CD4-positive, alpha-beta T cell (primary cell): ENCODE data around the gene MACROD2. TPM values are rescaled to one million over a fixed set of nuclear protein-coding genes. Genes with fewer than 3 reads are reported as not detected.

Experiments
- ATAC-seq: fragments of 200-7000 bp; cut with Tn5 transposase; one replicate; pipeline ENCODE4 v1.10.0; 2022; ENCODE audit warnings: mild to moderate bottlenecking; ENCODE audit not compliant: poor library complexity
- CTCF ChIA-PET: fragments of 350-600 bp; sonication (Branson Sonifier 250); formaldehyde crosslinking; loops from one replicate; lab custom pipeline; 2021; ENCODE audit warnings: antibody characterized with exemption, inconsistent platforms; lab: Charles Lee
- POLR2A ChIA-PET: fragments of 350-600 bp; sonication (Branson Sonifier 250); formaldehyde crosslinking; loops from one replicate; lab custom pipeline; 2021; ENCODE audit warnings: antibody characterized with exemption, inconsistent platforms; lab: Charles Lee
- DNase-seq, 14 experiments: peaks; one replicate each; pipeline ENCODE4 v3.0.0-alpha.2; 2013 to 2020; ENCODE audit warnings: mixed read lengths in 2 of 14
- H3K27ac ChIP-seq, 2 donors: one replicate each; pipeline versions ENCODE4 v1.5.1 to v1.7.0; 2013; ENCODE audit warnings: low read length in 2 of 2, low read depth in 1 of 2, mild to moderate bottlenecking in 1 of 2
- H3K27me3 ChIP-seq, 2 experiments: 1 replicate in 1 of 2; 2 replicates in 1 of 2; pipeline versions ENCODE4 v1.6.1 to v1.7.0; 2013; ENCODE audit warnings: low read length in 2 of 2, control low read depth in 1 of 2, mild to moderate bottlenecking in 1 of 2, moderate library complexity in 1 of 2; ENCODE audit not compliant: insufficient read depth in 2 of 2, control insufficient read depth in 1 of 2
- H3K36me3 ChIP-seq: one replicate; pipeline ENCODE4 v1.6.1; 2013; ENCODE audit warnings: low read length, control low read depth; ENCODE audit not compliant: insufficient read depth
- H3K4me1 ChIP-seq: one replicate; pipeline ENCODE4 v1.6.1; 2013; ENCODE audit warnings: low read length, control low read depth; ENCODE audit not compliant: insufficient read depth
- H3K4me3 ChIP-seq: one replicate; pipeline ENCODE4 v1.5.1; 2013; ENCODE audit warnings: mild to moderate bottlenecking, low read length, moderate library complexity
- H3K9me3 ChIP-seq, 2 experiments: 1 replicate in 1 of 2; 2 replicates in 1 of 2; pipeline versions ENCODE4 v1.6.1 to v1.7.0; 2013; ENCODE audit warnings: low read length in 2 of 2, mild to moderate bottlenecking in 2 of 2, control low read depth in 1 of 2, moderate library complexity in 1 of 2; ENCODE audit not compliant: control insufficient read depth in 1 of 2, insufficient read depth in 1 of 2
- H3K27ac Mint-ChIP-seq: one replicate; pipeline ENCODE4 v1.8.0; 2020; ENCODE audit warnings: mixed read lengths
- H3K27me3 Mint-ChIP-seq: one replicate; pipeline ENCODE4 v1.8.0; 2021; ENCODE audit warnings: mixed read lengths
- H3K36me3 Mint-ChIP-seq: one replicate; pipeline ENCODE4 v1.8.0; 2021; ENCODE audit warnings: low read depth, mixed read lengths
- H3K4me1 Mint-ChIP-seq: one replicate; pipeline ENCODE4 v1.8.0; 2021; ENCODE audit warnings: low read depth, mixed read lengths
- H3K4me3 Mint-ChIP-seq: one replicate; pipeline ENCODE4 v1.8.0; 2020; ENCODE audit warnings: mild to moderate bottlenecking, mixed read lengths
- H3K9me3 Mint-ChIP-seq: one replicate; pipeline ENCODE4 v1.8.0; 2020; ENCODE audit warnings: mixed read lengths
- intact Hi-C, 2 experiments: fragments of 100-400 bp; cut with DNase I in 1 of 2; cut with micrococcal nuclease in 1 of 2; formaldehyde crosslinking; loops; one replicate each; pipeline versions ENCODE4 v1.15.1 to v1.9.0; 2023 to 2025; cut with DNase I, micrococcal nuclease
- total RNA-seq, 174 experiments: library from RNA in 2 of 174; stranded (reverse) in 2 of 174; gene quantifications; one replicate each; pipeline ENCODE4 v1.2.3 and lab custom pipeline; 2021 to 2026
- TF ChIP-seq, protein P1 (sequence below): fragments of 200-600 bp; IDR thresholded peaks from one replicate; pipeline ENCODE4 v1.8.0; 2022; ENCODE audit warnings: antibody characterized with exemption, mild to moderate bottlenecking

The MACROD2 gene
- total RNA-seq, 2 experiments from 2014 or later: not detected

DNA sequence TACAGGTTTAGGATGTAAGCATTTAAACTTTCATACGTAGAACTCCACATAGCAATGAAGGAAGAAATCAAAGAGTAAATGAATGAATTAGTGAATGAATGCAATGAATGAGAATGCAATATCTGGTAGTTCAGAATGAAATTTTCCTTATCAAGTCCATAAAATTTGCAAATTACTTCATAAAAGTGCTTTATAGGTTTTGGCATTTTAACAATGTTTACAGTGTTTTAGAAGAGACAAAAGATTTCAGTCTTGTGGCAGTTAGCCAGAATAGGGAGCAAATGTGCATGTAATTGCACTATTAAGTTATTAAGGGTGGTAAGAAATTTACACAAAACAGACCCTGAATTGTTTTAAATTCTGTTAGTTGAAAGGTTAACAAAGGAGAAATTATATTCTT is 1081.5 kb downstream of the MACROD2 start:
- intact Hi-C loops: no loop called here
- H3K27me3 Mint-ChIP-seq: no peaks in the 10 kb centered on the region
- no peaks in the 10 kb centered on the region for H3K27me3 ChIP-seq
- no peaks in the 10 kb centered on the region for H3K36me3 Mint-ChIP-seq
- H3K9me3 Mint-ChIP-seq: no peaks in the 10 kb centered on the region
- no peak for DNase-seq
- no peak for ATAC-seq
- no peaks in the 10 kb centered on the region for H3K36me3 ChIP-seq
- H3K4me3 ChIP-seq: no peak overlapping the region
- no peak overlapping the region for H3K27ac Mint-ChIP-seq
- no peaks in the 10 kb centered on the region for H3K4me1 Mint-ChIP-seq
- TF ChIP-seq, protein P1, sequence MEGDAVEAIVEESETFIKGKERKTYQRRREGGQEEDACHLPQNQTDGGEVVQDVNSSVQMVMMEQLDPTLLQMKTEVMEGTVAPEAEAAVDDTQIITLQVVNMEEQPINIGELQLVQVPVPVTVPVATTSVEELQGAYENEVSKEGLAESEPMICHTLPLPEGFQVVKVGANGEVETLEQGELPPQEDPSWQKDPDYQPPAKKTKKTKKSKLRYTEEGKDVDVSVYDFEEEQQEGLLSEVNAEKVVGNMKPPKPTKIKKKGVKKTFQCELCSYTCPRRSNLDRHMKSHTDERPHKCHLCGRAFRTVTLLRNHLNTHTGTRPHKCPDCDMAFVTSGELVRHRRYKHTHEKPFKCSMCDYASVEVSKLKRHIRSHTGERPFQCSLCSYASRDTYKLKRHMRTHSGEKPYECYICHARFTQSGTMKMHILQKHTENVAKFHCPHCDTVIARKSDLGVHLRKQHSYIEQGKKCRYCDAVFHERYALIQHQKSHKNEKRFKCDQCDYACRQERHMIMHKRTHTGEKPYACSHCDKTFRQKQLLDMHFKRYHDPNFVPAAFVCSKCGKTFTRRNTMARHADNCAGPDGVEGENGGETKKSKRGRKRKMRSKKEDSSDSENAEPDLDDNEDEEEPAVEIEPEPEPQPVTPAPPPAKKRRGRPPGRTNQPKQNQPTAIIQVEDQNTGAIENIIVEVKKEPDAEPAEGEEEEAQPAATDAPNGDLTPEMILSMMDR: no peak
- no peak overlapping the region for H3K4me3 Mint-ChIP-seq
- CTCF ChIA-PET: no interaction called here
- H3K27ac ChIP-seq: no peak overlapping the region
- H3K9me3 ChIP-seq: no peaks in the 10 kb centered on the region
- POLR2A ChIA-PET: no interaction called here
- H3K4me1 ChIP-seq: no peaks in the 10 kb centered on the region

DNA sequence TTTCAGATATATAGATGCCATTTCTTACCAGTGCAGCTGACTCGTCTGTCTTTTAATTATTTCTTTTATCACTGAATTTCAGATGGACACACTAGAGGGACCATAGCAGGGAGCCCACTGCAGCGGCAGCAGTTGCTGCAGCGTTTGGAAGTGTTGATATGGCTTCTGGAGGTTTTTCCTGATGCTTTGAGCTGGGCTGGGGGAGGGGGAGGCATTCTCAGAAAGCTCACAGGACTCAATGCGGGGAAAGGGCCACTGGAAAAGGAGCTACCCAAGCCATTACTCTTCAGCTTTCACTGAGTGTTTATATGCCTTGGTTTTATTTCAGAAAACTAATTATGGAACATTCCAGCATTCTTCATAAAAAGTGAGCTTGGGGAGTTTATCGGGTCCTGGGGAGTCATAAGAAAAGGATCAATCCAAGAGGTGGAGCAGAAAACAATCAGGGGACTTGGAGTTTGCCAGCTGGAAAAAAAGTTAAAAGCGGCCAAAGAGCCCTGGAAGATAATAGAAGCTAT is 1082.5 kb downstream of the MACROD2 start:
- POLR2A ChIA-PET: no interaction called here
- no peak overlapping the region for H3K4me3 ChIP-seq
- H3K4me3 Mint-ChIP-seq: no peak overlapping the region
- TF ChIP-seq, protein P1: no peak
- no peaks in the 10 kb centered on the region for H3K36me3 Mint-ChIP-seq
- H3K27ac Mint-ChIP-seq: no peak overlapping the region
- H3K27me3 Mint-ChIP-seq: no peaks in the 10 kb centered on the region
- no peaks in the 10 kb centered on the region for H3K4me1 ChIP-seq
- no peaks in the 10 kb centered on the region for H3K4me1 Mint-ChIP-seq
- intact Hi-C loops: no loop called here
- ATAC-seq: no peak
- H3K9me3 Mint-ChIP-seq: no peaks in the 10 kb centered on the region
- H3K27ac ChIP-seq: no peak overlapping the region
- no peaks in the 10 kb centered on the region for H3K27me3 ChIP-seq
- H3K36me3 ChIP-seq: no peaks in the 10 kb centered on the region
- CTCF ChIA-PET: no interaction called here
- DNase-seq: no peak
- no peaks in the 10 kb centered on the region for H3K9me3 ChIP-seq

DNA sequence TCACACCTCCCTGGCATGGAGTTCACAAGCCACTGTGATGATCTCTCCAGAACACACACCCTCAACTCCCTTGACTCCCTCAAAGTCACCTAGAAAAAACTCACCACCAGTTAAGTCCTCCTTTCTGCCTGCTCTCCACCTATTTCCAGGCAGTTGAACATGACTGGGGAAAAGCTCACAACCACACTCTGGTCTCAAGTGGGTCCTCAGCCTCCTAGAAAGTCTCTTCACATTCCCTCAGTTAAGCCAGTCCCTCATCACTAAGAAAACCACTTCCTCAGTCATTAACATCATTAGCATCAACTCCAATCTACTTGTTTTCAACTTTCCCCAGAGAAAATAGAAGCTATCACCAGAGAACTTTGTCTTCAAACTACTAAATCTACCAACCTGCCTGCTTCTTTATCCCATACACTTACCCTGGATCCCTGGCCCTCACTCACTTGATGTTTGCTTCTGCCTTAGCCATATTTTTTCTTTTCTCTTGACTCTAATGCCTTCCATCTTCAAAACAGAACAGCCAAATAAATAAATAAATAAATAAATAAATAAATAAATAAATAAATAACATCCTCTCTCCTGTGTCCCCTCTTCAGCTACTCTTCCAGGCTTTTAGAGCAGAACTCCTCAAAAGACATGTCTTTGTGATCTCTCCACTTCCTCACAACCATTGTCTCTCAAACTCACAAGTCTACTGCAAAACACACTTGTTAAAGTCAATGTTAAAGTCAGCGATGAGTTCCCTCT is 1084.5 kb downstream of the MACROD2 start:
- ChIA-PET POLR2A (no interaction called here), CTCF (no interaction called here)
- Histone ChIP-seq H3K4me1 (no peaks in the 10 kb centered on the region), H3K27ac (no peak overlapping the region), H3K9me3 (no peaks in the 10 kb centered on the region), H3K27me3 (no peaks in the 10 kb centered on the region), H3K36me3 (no peaks in the 10 kb centered on the region), H3K4me3 (no peak overlapping the region)
- no peaks in the 10 kb centered on the region for H3K9me3 Mint-ChIP-seq
- no peaks in the 10 kb centered on the region for H3K36me3 Mint-ChIP-seq
- intact Hi-C loops: loop anchor here in 1 of 2 experiments (10.0 kb wide), 1 partner anchor 65 kb away; no protein-coding TSS in a partner anchor
- H3K4me3 Mint-ChIP-seq: no peak overlapping the region
- no peaks in the 10 kb centered on the region for H3K27me3 Mint-ChIP-seq
- no peak overlapping the region for H3K27ac Mint-ChIP-seq
- H3K4me1 Mint-ChIP-seq: no peaks in the 10 kb centered on the region
- TF ChIP-seq, protein P1: no peak
- DNase-seq (no peak), ATAC-seq (no peak)
